BLaER1 treated with 17β-estradiol and CSF1 and Interleukin-3, amounts not matched to agents 10 nM and 100 nM (cell line): Measurements from ENCODE around the gene FOXN3.

Experiments used
- H3K27ac ChIP-seq, 11 experiments: shearing (Covaris generic); formaldehyde crosslinking; 2 replicates each; pipeline ENCODE4 v1.8.1; 2022
- H3K27me3 ChIP-seq, 11 experiments: shearing (Covaris generic); formaldehyde crosslinking; 2 replicates each; pipeline ENCODE4 v1.8.1; 2022
- H3K36me3 ChIP-seq, 11 experiments: shearing (Covaris generic); formaldehyde crosslinking; 2 replicates each; pipeline ENCODE4 v1.8.1; 2022
- H3K4me1 ChIP-seq, 10 experiments: shearing (Covaris generic); formaldehyde crosslinking; 2 replicates each; pipeline ENCODE4 v1.8.1; 2022
- H3K4me2 ChIP-seq, 11 experiments: shearing (Covaris generic); formaldehyde crosslinking; 2 replicates each; pipeline ENCODE4 v1.8.1; 2022
- H3K4me3 ChIP-seq, 10 experiments: shearing (Covaris generic); formaldehyde crosslinking; 2 replicates each; pipeline ENCODE4 v1.8.1; 2022
- H3K9ac ChIP-seq, 11 experiments: shearing (Covaris generic); formaldehyde crosslinking; 2 replicates each; pipeline ENCODE4 v1.8.1; 2022
- H3K9me3 ChIP-seq, 11 experiments: shearing (Covaris generic); formaldehyde crosslinking; replicated peaks in 1 of 11; 2 replicates each; pipeline ENCODE4 v1.8.1; 2022
- H4K20me1 ChIP-seq, 11 experiments: shearing (Covaris generic); formaldehyde crosslinking; 2 replicates each; pipeline ENCODE4 v1.8.1; 2022
- Cebpa-rat ChIP-seq, 11 experiments: shearing (Covaris generic); IDR thresholded peaks; 2 replicates each; pipeline ENCODE4 v1.8.1; 2022

FOXN3 gene

GRCh38 chr14:89384023-89384422, 33.0 kb downstream of the FOXN3 start:
- TF ChIP-seq Cebpa-rat (IDR thresholded peaks at IDR 0.05): no peak
- Histone ChIP-seq H3K4me3 (peak overlapping the region in 4 of 10 experiments; percentile 8 to 35 (median 16); a peak in 2 of 20 replicates), H3K4me1 (peaks cover 53 to 70% (median 67%) of the 10 kb centered on the region in 10 experiments), H3K36me3 (peaks cover 14 to 53% (median 35%) of the 10 kb centered on the region in 11 experiments), H4K20me1 (peaks cover 15 to 81% (median 42%) of the 10 kb centered on the region in 11 experiments; a peak in 20 of 22 replicates), H3K9ac (peak overlapping the region in 2 of 11 experiments; percentile 47 to 59; a peak in 4 of 22 replicates), H3K4me2 (peak overlapping the region; percentile 57 to 85 (median 79)), H3K9me3 (peaks cover 21 to 35% (median 32%) of the 10 kb centered on the region in 11 experiments), H3K27ac (peak overlapping the region in 7 of 11 experiments; percentile 6 to 69 (median 39); a peak in 12 of 22 replicates), H3K27me3 (no peaks in the 10 kb centered on the region)

GRCh38 chr14:89382901-89383845, 33.9 kb downstream of the FOXN3 start:
- peak overlapping the region in 4 of 10 experiments; percentile 8 to 35 (median 16); a peak in 4 of 20 replicates for H3K4me3 ChIP-seq
- no peaks in the 10 kb centered on the region for H3K27me3 ChIP-seq
- peak overlapping the region; percentile 57 to 85 (median 79) for H3K4me2 ChIP-seq
- peaks cover 14 to 48% (median 33%) of the 10 kb centered on the region in 11 experiments for H3K36me3 ChIP-seq
- H3K4me1 ChIP-seq: peaks cover 48 to 66% (median 59%) of the 10 kb centered on the region in 10 experiments
- peaks cover 21 to 37% (median 32%) of the 10 kb centered on the region in 11 experiments for H3K9me3 ChIP-seq
- TF ChIP-seq Cebpa-rat (IDR thresholded peaks at IDR 0.05): no peak
- H3K9ac ChIP-seq: peak overlapping the region in 4 of 11 experiments; percentile 43 to 59 (median 50); a peak in 10 of 22 replicates
- H3K27ac ChIP-seq: peak overlapping the region in 8 of 11 experiments; percentile 19 to 69 (median 50); a peak in 13 of 22 replicates
- peaks cover 7 to 81% (median 35%) of the 10 kb centered on the region in 11 experiments; a peak in 20 of 22 replicates for H4K20me1 ChIP-seq

GRCh38 chr14:89382487-89382886, 34.5 kb downstream of the FOXN3 start:
- TF ChIP-seq Cebpa-rat (IDR thresholded peaks at IDR 0.05): no peak
- Histone ChIP-seq H3K4me2 (peak overlapping the region in 7 of 11 experiments; percentile 74 to 85 (median 80); a peak in 13 of 22 replicates), H3K9me3 (peaks cover 21 to 37% (median 32%) of the 10 kb centered on the region in 11 experiments), H3K36me3 (peaks cover 10 to 42% (median 31%) of the 10 kb centered on the region in 11 experiments), H3K4me1 (peaks cover 48 to 66% (median 55%) of the 10 kb centered on the region in 10 experiments), H4K20me1 (peaks cover 0 to 81% (median 30%) of the 10 kb centered on the region in 11 experiments; a peak in 19 of 22 replicates), H3K27ac (peak overlapping the region in 4 of 11 experiments; percentile 60 to 69 (median 68); a peak in 7 of 22 replicates), H3K27me3 (no peaks in the 10 kb centered on the region), H3K4me3 (no peak overlapping the region), H3K9ac (no peak overlapping the region)

- Histone ChIP-seq H3K9ac (no peak overlapping the region), H3K27ac (no peak overlapping the region), H4K20me1 (peaks cover 0 to 76% (median 24%) of the 10 kb centered on the region in 11 experiments; a peak in 20 of 22 replicates), H3K4me3 (no peak overlapping the region; a peak in 1 of 20 replicates), H3K4me2 (no peak overlapping the region), H3K9me3 (peaks cover 21 to 37% (median 32%) of the 10 kb centered on the region in 11 experiments), H3K4me1 (peaks cover 29 to 44% (median 33%) of the 10 kb centered on the region in 10 experiments), H3K27me3 (no peaks in the 10 kb centered on the region), H3K36me3 (peaks cover 10 to 53% (median 31%) of the 10 kb centered on the region in 11 experiments)
- no peak for TF ChIP-seq Cebpa-rat (IDR thresholded peaks at IDR 0.05)
Measured at GRCh38 chr14:89379891-89380820, 36.9 kb downstream of the FOXN3 start.

GRCh38 chr14:89379006-89379405, 38.0 kb downstream of the FOXN3 start:
- no peak overlapping the region for H3K27ac ChIP-seq
- peaks cover 0 to 65% (median 15%) of the 10 kb centered on the region in 11 experiments; a peak in 18 of 22 replicates for H4K20me1 ChIP-seq
- H3K4me3 ChIP-seq: no peak overlapping the region
- no peaks in the 10 kb centered on the region for H3K27me3 ChIP-seq
- H3K9ac ChIP-seq: no peak overlapping the region
- H3K4me1 ChIP-seq: peaks cover 17 to 33% (median 22%) of the 10 kb centered on the region in 10 experiments
- H3K9me3 ChIP-seq: peaks cover 28 to 47% (median 43%) of the 10 kb centered on the region in 11 experiments
- H3K4me2 ChIP-seq: no peak overlapping the region
- H3K36me3 ChIP-seq: peaks cover 14 to 56% (median 38%) of the 10 kb centered on the region in 11 experiments
- no peak for TF ChIP-seq Cebpa-rat (IDR thresholded peaks at IDR 0.05)

- Histone ChIP-seq H3K27me3 (no peaks in the 10 kb centered on the region), H3K36me3 (peaks cover 14 to 58% (median 38%) of the 10 kb centered on the region in 11 experiments), H3K9ac (no peak overlapping the region), H3K9me3 (peaks cover 28 to 49% (median 45%) of the 10 kb centered on the region in 11 experiments), H3K4me1 (peaks cover 17 to 29% (median 21%) of the 10 kb centered on the region in 10 experiments), H3K27ac (no peak overlapping the region), H3K4me3 (no peak overlapping the region), H3K4me2 (no peak overlapping the region), H4K20me1 (peaks cover 0 to 63% (median 7%) of the 10 kb centered on the region in 11 experiments; a peak in 14 of 22 replicates)
- no peak for TF ChIP-seq Cebpa-rat (IDR thresholded peaks at IDR 0.05)
Measured at GRCh38 chr14:89378119-89378518, 38.9 kb downstream of the FOXN3 start.

GRCh38 chr14:89377544-89377943, 39.5 kb downstream of the FOXN3 start:
- H4K20me1 ChIP-seq: peaks cover 0 to 61% (median 6%) of the 10 kb centered on the region in 11 experiments; a peak in 9 of 22 replicates
- H3K9me3 ChIP-seq: peaks cover 28 to 49% (median 45%) of the 10 kb centered on the region in 11 experiments
- H3K36me3 ChIP-seq: peaks cover 14 to 58% (median 36%) of the 10 kb centered on the region in 11 experiments
- H3K4me2 ChIP-seq: no peak overlapping the region
- H3K27ac ChIP-seq: no peak overlapping the region
- no peak overlapping the region for H3K4me3 ChIP-seq
- no peak for TF ChIP-seq Cebpa-rat (IDR thresholded peaks at IDR 0.05)
- peaks cover 18 to 29% (median 21%) of the 10 kb centered on the region in 10 experiments for H3K4me1 ChIP-seq
- H3K9ac ChIP-seq: no peak overlapping the region
- no peaks in the 10 kb centered on the region for H3K27me3 ChIP-seq

- Histone ChIP-seq H3K4me2 (no peak overlapping the region), H3K27me3 (no peaks in the 10 kb centered on the region), H3K9me3 (peaks cover 12 to 31% (median 27%) of the 10 kb centered on the region in 11 experiments), H3K4me3 (no peak overlapping the region), H4K20me1 (peaks cover 0 to 79% (median 9%) of the 10 kb centered on the region in 11 experiments; a peak in 11 of 22 replicates), H3K27ac (no peak overlapping the region), H3K9ac (no peak overlapping the region), H3K4me1 (peaks cover 36 to 55% (median 45%) of the 10 kb centered on the region in 10 experiments), H3K36me3 (peaks cover 0 to 43% (median 17%) of the 10 kb centered on the region in 11 experiments; a peak in 19 of 22 replicates)
- no peak for TF ChIP-seq Cebpa-rat (IDR thresholded peaks at IDR 0.05)
Measured at GRCh38 chr14:89374908-89375307, 42.1 kb downstream of the FOXN3 start.
